Measurements from ENCODE around the gene GKN2.

GKN2 gene

DNA sequence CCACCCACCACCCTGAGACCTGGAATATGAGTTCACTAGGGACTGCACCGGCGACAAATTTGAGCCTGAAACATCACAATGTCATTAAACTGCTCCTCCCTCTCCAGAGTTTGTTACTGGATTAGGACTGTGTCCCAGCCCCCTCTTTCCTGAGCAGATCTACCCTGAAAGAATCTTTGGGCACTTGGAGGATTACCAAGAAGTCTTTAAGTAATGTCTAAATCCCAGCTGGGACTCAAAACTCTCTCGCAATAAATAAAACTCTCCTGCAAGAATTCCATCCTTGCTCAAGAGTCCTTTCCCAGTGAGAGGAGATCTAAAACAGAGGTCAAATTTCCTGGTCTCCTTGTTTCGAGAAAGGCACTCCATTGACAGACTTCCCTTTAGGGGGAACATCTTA is 20.9 kb downstream of the GKN2 start:
- no peaks in the 10 kb centered on the region for H3K4me1 ChIP-seq (ENCODE audit: insufficient read depth, low read length)
- no peak overlapping the region for H3K4me2 ChIP-seq (ENCODE audit: insufficient read depth, low read length)
- no peak overlapping the region for H2AFZ ChIP-seq (ENCODE audit: low read depth, low read length)
- no peaks in the 10 kb centered on the region for H3K27me3 ChIP-seq (ENCODE audit: insufficient read depth, low read length, poor library complexity)
- no peak for DNase-seq
- no peak overlapping the region for H3K9ac ChIP-seq (ENCODE audit: low read depth, low read length)
- H3K36me3 ChIP-seq (ENCODE audit: insufficient read depth, low read length) = no peaks in the 10 kb centered on the region
- H3K4me3 ChIP-seq (ENCODE audit: low read depth in 1 of 2, low read length in 2 of 2) = no peak overlapping the region
- H3K27ac ChIP-seq (ENCODE audit: low read length) = no peak overlapping the region
- no peaks in the 10 kb centered on the region for H3K9me3 ChIP-seq (ENCODE audit: insufficient read depth, low read length, severe bottlenecking)
- TF ChIP-seq, protein P1, sequence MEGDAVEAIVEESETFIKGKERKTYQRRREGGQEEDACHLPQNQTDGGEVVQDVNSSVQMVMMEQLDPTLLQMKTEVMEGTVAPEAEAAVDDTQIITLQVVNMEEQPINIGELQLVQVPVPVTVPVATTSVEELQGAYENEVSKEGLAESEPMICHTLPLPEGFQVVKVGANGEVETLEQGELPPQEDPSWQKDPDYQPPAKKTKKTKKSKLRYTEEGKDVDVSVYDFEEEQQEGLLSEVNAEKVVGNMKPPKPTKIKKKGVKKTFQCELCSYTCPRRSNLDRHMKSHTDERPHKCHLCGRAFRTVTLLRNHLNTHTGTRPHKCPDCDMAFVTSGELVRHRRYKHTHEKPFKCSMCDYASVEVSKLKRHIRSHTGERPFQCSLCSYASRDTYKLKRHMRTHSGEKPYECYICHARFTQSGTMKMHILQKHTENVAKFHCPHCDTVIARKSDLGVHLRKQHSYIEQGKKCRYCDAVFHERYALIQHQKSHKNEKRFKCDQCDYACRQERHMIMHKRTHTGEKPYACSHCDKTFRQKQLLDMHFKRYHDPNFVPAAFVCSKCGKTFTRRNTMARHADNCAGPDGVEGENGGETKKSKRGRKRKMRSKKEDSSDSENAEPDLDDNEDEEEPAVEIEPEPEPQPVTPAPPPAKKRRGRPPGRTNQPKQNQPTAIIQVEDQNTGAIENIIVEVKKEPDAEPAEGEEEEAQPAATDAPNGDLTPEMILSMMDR (IDR thresholded peaks at IDR 0.05; ENCODE audit: borderline replicate concordance, extremely low read depth, low read length, poor library complexity, severe bottlenecking) = no peak
- TF ChIP-seq EZH2 (IDR thresholded peaks at IDR 0.05; ENCODE audit: borderline replicate concordance, low read depth, low read length, severe bottlenecking) = no peak
- no peaks in the 10 kb centered on the region for H4K20me1 ChIP-seq (ENCODE audit: insufficient read depth, low read length)
- H3K79me2 ChIP-seq (ENCODE audit: insufficient read depth, low read length) = no peaks in the 10 kb centered on the region
- ATAC-seq (ENCODE audit: insufficient read depth, low read depth) = no peak

DNA sequence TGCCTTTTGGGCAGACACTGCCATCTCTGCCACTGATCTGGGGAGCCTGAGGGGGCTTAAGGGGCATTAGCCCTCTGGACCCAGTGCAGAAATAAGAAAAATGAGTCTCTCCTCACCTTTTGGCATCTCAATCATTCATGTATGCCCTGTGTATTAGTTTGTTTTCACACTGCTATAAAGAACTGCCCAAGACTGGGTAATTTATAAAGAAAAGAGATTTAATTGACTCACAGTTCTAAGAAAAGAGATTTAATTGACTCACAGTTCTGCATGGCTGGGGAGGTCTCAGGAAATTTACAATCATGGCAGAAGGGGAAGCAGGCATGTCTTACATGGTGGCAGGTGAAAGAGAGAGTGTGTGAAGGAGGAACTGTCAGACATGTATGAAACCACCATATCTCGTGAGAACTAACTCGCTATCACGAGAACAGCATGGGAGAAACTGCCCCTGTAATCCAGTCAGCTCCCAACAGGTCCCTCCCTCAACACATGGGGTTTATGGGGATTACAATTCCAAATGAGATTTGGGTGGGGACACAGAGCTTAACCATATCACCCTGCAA is 21.5 kb downstream of the GKN2 start:
- DNase-seq = no peak
- no peaks in the 10 kb centered on the region for H3K36me3 ChIP-seq (ENCODE audit: insufficient read depth, low read length)
- H3K4me1 ChIP-seq (ENCODE audit: insufficient read depth, low read length) = no peaks in the 10 kb centered on the region
- no peaks in the 10 kb centered on the region for H3K9me3 ChIP-seq (ENCODE audit: insufficient read depth, low read length, severe bottlenecking)
- no peak overlapping the region for H3K9ac ChIP-seq (ENCODE audit: low read depth, low read length)
- no peak for TF ChIP-seq EZH2 (IDR thresholded peaks at IDR 0.05; ENCODE audit: borderline replicate concordance, low read depth, low read length, severe bottlenecking)
- TF ChIP-seq, protein P1 (IDR thresholded peaks at IDR 0.05; ENCODE audit: borderline replicate concordance, extremely low read depth, low read length, poor library complexity, severe bottlenecking) = no peak
- H3K79me2 ChIP-seq (ENCODE audit: insufficient read depth, low read length) = no peaks in the 10 kb centered on the region
- no peak overlapping the region for H3K27ac ChIP-seq (ENCODE audit: low read length)
- no peak overlapping the region for H3K4me3 ChIP-seq (ENCODE audit: low read depth in 1 of 2, low read length in 2 of 2)
- H3K4me2 ChIP-seq (ENCODE audit: insufficient read depth, low read length) = no peak overlapping the region
- ATAC-seq (ENCODE audit: insufficient read depth, low read depth) = no peak
- H4K20me1 ChIP-seq (ENCODE audit: insufficient read depth, low read length) = no peaks in the 10 kb centered on the region
- no peaks in the 10 kb centered on the region for H3K27me3 ChIP-seq (ENCODE audit: insufficient read depth, low read length, poor library complexity)
- no peak overlapping the region for H2AFZ ChIP-seq (ENCODE audit: low read depth, low read length)

DNA sequence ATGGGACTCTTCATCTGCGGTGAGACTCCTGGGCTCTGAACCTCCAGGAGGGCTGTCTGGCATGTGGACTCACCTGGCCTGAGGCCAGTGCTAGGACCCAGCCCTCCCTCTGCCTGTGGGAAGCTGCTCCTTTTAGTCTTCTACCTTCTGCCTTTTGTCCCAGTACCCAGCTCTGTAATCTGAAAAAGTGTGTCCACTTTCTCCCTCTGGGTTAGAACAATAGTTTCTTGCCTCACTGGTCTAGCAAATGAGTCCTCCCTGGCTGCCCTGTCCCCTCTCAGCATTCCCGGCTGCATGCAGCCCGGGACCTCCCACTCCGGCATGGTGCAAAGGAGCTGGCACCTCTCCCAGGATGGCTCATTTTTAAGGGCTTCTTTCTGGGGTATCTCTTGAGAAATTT is 25.9 kb downstream of the GKN2 start:
- TF ChIP-seq EZH2 (IDR thresholded peaks at IDR 0.05; ENCODE audit: borderline replicate concordance, low read depth, low read length, severe bottlenecking) = no peak
- TF ChIP-seq, protein P1 (IDR thresholded peaks at IDR 0.05; ENCODE audit: borderline replicate concordance, extremely low read depth, low read length, poor library complexity, severe bottlenecking) = no peak
- Histone ChIP-seq H4K20me1 (ENCODE audit: insufficient read depth, low read length) (no peaks in the 10 kb centered on the region), H2AFZ (ENCODE audit: low read depth, low read length) (no peak overlapping the region), H3K36me3 (ENCODE audit: insufficient read depth, low read length) (no peaks in the 10 kb centered on the region), H3K79me2 (ENCODE audit: insufficient read depth, low read length) (no peaks in the 10 kb centered on the region), H3K27me3 (ENCODE audit: insufficient read depth, low read length, poor library complexity) (no peaks in the 10 kb centered on the region), H3K9me3 (ENCODE audit: insufficient read depth, low read length, severe bottlenecking) (no peaks in the 10 kb centered on the region), H3K9ac (ENCODE audit: low read depth, low read length) (no peak overlapping the region), H3K4me2 (ENCODE audit: insufficient read depth, low read length) (no peak overlapping the region), H3K27ac (ENCODE audit: low read length) (no peak overlapping the region), H3K4me3 (ENCODE audit: low read depth in 1 of 2, low read length in 2 of 2) (no peak overlapping the region), H3K4me1 (ENCODE audit: insufficient read depth, low read length) (peaks cover 13% of the 10 kb centered on the region)
- no peak for ATAC-seq (ENCODE audit: insufficient read depth, low read depth)
- no peak for DNase-seq
